GM19099 (cell line): ENCODE results near the gene WEE1.
A peak's percentile ranks its signal among the peaks of the same experiment; 100 is the strongest.

Experiments
- POLR2A ChIP-seq: IDR thresholded peaks from 3 replicates; pipeline ENCODE4 v1.6.1; 2011; ENCODE audit warnings: low read depth; ENCODE audit not compliant: insufficient read length; ENCODE audit errors: extremely low read depth

Gene WEE1

GRCh38 chr11:9574622-9575259 is 1.3 kb downstream of the WEE1 start:
- TF ChIP-seq POLR2A = no peak

DNA sequence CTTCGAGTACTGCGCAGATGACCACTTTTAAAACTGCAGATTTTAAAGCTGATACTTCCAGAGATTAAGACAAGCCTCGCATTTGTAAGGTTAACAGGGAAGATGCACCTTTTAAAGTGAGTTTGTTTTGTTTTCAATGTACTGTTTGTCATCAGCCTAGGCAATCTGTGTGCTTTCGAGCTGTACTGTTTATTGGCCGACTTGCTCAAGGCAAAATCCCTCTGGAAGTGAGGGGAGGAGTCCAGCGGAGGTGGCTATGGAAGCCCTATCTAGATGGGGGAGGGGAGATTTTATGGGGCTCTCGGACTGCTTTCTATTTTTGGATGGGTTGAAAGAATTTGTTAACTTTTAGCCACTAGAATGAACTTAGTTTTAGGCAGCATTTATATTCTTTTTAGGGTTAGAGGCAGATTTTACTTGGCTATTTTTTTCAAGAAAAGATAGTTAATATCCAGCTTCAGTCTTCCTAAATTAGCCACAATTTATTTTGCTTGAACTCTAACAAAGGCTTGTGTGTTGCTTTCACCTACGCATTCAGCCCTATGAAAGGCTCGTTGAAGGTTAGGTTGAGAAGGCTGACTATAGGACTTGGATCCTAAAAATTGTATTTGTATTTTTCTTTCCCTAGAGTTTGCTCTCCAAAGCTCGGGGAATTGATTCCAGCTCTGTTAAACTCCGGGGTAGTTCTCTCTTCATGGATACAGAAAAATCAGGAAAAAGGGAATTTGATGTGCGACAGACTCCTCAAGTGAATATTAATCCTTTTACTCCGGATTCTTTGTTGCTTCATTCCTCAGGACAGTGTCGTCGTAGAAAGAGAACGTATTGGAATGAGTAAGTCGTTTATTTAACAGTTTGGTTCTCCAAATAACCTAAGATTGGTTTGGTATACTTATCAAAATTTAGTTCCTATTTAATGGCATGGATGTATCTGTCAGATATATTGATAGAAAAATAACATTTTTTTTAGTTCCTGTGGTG is 2.1 kb downstream of the WEE1 start:
- no peak for TF ChIP-seq POLR2A

GRCh38 chr11:9576701-9577381 is 3.4 kb downstream of the WEE1 start:
- TF ChIP-seq POLR2A = no peak

DNA sequence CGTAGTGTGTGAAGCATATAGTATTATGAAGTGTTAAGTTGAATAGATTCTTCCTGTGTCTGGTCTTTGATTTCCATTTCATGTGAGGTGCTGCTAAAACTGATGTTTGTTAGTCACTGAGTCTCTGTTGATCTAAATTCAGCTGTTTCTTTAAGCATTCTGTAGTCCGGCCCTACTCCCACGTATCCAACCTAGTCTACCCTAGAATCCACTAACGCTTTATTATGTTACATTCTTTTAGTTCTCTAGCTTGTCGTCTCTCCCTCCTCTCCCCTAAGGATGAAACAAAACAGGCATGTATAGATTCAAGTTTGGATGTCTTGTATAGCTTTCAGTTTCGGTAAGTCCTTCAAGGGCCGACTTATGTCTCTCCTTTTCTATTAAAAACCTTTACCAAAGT is 4.1 kb downstream of the WEE1 start:
- no peak for TF ChIP-seq POLR2A

GRCh38 chr11:9580894-9581293 is 7.4 kb downstream of the WEE1 start:
- TF ChIP-seq POLR2A = no peak

DNA sequence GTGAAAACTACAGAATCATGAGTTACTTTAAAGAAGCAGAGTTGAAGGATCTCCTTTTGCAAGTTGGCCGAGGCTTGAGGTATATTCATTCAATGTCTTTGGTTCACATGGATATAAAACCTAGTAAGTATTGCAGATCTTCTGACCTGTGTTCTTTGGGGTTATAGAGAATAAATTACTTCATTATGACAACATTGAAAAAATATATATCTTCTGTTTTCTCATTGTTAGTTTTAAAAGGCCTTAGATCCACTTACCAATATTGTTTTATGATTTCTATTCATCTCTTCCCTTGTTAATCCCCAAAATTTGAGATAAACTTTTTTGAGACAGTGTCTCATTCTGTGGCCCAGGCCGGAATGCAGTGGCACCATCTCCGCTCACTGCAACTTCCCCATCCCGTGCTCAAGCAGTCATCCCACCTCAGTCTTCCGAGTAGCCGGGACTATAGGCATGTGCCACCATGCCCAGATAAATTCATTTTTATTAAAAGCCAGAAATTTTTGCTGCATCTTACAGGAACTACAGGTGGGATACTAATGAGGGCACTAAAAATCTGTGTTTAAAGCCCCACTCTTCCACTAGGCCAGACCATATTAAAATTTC is 8.2 kb downstream of the WEE1 start:
- TF ChIP-seq POLR2A = no peak

DNA sequence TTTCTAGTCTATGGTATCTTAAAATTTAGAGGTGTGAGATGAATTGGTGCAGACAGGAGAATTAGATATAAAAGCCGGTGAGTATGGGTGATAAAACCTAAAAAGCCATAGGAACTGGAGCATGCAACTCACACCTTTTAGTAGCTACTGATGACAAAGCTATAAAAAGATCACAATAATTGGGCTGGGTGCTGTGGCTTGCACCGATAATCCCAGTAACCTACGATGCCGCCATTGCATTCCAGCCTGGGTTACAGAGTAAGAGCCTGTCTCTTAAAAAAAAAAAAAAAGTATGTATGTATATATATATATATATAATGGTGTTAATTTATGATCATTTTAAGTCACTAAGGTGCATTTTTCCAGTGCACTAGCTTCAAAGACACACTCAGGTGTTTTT is 17.2 kb downstream of the WEE1 start:
- no peak for TF ChIP-seq POLR2A

GRCh38 chr11:9594267-9595046 is 21.0 kb downstream of the WEE1 start:
- TF ChIP-seq POLR2A = no peak

- no peak for TF ChIP-seq POLR2A
Measured at GRCh38 chr11:9596926-9597464, 23.5 kb downstream of the WEE1 start.

DNA sequence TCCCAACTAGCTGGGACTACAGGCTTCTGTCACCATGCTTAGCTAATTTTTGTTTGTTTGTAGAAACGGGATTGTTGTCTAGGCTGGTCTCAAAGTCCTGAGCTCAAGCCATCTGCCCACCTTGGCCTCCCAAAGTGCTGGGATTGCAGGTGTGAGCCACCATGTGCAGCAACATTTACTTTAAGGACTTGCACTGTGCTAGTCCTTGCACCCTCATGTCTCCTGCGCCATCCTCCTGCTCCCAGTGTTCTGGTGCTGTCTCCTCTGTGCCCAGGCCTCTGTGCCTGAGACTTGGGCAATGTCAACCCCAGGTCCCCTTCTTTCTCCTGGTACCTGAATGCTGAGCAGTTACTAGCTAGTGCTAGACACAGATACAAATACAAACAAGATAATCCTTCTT is 26.7 kb downstream of the WEE1 start:
- no peak for TF ChIP-seq POLR2A

DNA sequence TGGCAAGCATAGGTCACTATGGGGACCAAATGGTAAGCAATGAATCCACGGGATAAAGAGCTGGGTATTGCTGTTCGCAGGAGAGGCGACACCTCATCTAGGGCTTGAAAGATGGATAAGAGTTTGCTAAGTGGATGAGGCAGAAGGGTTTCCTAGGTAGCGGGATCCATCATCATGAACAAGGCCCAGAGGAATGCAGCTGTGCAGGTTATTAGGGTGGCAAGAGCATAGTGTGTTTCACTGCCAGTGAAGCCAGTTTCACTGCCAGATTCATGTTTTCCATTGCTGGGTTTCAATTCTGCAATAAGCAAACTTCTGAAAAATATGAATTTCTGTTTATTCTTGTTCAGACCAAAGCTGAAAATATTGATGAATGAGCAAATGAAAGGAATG is 27.2 kb downstream of the WEE1 start:
- TF ChIP-seq POLR2A = no peak

- TF ChIP-seq POLR2A = peak; percentile 41
Measured at GRCh38 chr11:9601037-9601875, 27.8 kb downstream of the WEE1 start.

DNA sequence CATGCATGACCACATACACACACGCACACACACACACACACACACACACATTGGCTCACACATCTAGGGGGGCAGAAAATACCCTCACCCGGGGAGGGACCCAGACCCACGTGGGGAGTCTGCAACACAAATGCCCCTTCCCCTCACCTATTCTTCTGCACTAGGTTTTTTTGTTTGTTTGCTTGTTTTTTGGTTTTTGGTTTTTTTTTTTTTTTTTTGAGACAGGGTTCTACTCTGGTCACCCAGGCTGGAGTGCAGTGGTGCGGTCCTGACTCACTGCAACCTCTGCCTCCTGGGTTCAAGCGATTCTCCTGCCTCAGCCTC is 28.4 kb downstream of the WEE1 start:
- TF ChIP-seq POLR2A = no peak
